Measurements from ENCODE around the gene SKIDA1. TPM values are rescaled to one million over a fixed set of nuclear protein-coding genes. Genes with fewer than 3 reads are reported as not detected.

The SKIDA1 gene
- total and polyA plus RNA-seq, 2 of the 4 experiments (the other 2 are of a cell fraction) = 0.36 to 0.72 TPM

GRCh38 chr10:21526860-21527597 is 1.5 kb upstream of the SKIDA1 start:
- Histone ChIP-seq H2BK5ac (ENCODE audit: low read depth, low read length, poor library complexity, severe bottlenecking) (peak overlapping the region; percentile 93), H3K36me3 (ENCODE audit: control insufficient read depth, insufficient read depth, low read length) (no peaks in the 10 kb centered on the region), H2BK120ac (ENCODE audit: low read depth, low read length) (peak overlapping the region; percentile 68), H4K20me1 (ENCODE audit: insufficient read depth, low read length) (no peaks in the 10 kb centered on the region), H3K4me1 (ENCODE audit: control insufficient read depth, insufficient read depth, low read length) (peaks cover 3% of the 10 kb centered on the region; the same call in 1 of the 2 replicates), H2AK9ac (replicated peaks; ENCODE audit: low read depth, low read length, poor library complexity) (peak overlapping the region; percentile 91), H3K14ac (replicated peaks; ENCODE audit: low read depth, low read length) (peak overlapping the region; percentile 95), H3K4ac (ENCODE audit: low read depth, low read length) (peak overlapping the region; percentile 97), H3K23ac (ENCODE audit: low read depth, low read length) (peak overlapping the region; percentile 94), H4K91ac (ENCODE audit: insufficient read depth, low read depth, low read length) (peak overlapping the region; percentile 87), H3K9me3 (ENCODE audit: control insufficient read depth, insufficient read depth, low read length) (no peaks in the 10 kb centered on the region), H3K27me3 (ENCODE audit: control insufficient read depth, insufficient read depth, low read length) (no peaks in the 10 kb centered on the region), H2AFZ (replicated peaks; ENCODE audit: low read length, poor library complexity) (peak overlapping the region; percentile 91), H4K5ac (ENCODE audit: low read depth, low read length) (peak overlapping the region; percentile 46), H2AK5ac (ENCODE audit: low read depth, low read length) (peak overlapping the region; percentile 67; the same call in 1 of the 2 replicates), H3K9me1 (ENCODE audit: insufficient read depth, low read length) (0 out of 2 replicates have a peak, but pooled peaks cover 3% of the 10 kb centered on the region), H3K79me1 (ENCODE audit: low read depth in 1 of 2, low read length in 2 of 2) (peaks cover 2 to 3% of the 10 kb centered on the region in 2 experiments; a peak in 2 of 4 replicates), H2BK20ac (ENCODE audit: low read depth, low read length) (no peak overlapping the region), H3K4me3 (ENCODE audit: insufficient read depth, low read depth, low read length) (peak overlapping the region; percentile 55), H3K56ac (ENCODE audit: extremely low read depth, insufficient read depth, low read length) (peak overlapping the region; percentile 99), H3K9ac (ENCODE audit: low read depth, low read length) (peak overlapping the region; percentile 93), H4K8ac (ENCODE audit: low read depth in 2 of 2, low read length in 2 of 2) (peak overlapping the region; percentile 83 to 91), H3K27ac (ENCODE audit: insufficient read depth, low read length) (peak overlapping the region; percentile 98), H3K4me2 (ENCODE audit: low read depth, low read length) (peak overlapping the region; percentile 98), H2BK15ac (ENCODE audit: low read depth, low read length) (peak overlapping the region; percentile 74; the same call in 1 of the 3 replicates), H3K18ac (ENCODE audit: low read depth, low read length) (peak overlapping the region; percentile 80)
- TF ChIP-seq, protein P1, sequence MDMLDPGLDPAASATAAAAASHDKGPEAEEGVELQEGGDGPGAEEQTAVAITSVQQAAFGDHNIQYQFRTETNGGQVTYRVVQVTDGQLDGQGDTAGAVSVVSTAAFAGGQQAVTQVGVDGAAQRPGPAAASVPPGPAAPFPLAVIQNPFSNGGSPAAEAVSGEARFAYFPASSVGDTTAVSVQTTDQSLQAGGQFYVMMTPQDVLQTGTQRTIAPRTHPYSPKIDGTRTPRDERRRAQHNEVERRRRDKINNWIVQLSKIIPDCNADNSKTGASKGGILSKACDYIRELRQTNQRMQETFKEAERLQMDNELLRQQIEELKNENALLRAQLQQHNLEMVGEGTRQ (IDR thresholded peaks at IDR 0.05; ENCODE audit: low read depth, low read length) = no peak
- TF ChIP-seq, protein P2, sequence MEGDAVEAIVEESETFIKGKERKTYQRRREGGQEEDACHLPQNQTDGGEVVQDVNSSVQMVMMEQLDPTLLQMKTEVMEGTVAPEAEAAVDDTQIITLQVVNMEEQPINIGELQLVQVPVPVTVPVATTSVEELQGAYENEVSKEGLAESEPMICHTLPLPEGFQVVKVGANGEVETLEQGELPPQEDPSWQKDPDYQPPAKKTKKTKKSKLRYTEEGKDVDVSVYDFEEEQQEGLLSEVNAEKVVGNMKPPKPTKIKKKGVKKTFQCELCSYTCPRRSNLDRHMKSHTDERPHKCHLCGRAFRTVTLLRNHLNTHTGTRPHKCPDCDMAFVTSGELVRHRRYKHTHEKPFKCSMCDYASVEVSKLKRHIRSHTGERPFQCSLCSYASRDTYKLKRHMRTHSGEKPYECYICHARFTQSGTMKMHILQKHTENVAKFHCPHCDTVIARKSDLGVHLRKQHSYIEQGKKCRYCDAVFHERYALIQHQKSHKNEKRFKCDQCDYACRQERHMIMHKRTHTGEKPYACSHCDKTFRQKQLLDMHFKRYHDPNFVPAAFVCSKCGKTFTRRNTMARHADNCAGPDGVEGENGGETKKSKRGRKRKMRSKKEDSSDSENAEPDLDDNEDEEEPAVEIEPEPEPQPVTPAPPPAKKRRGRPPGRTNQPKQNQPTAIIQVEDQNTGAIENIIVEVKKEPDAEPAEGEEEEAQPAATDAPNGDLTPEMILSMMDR (conservative IDR thresholded peaks at IDR 0.05; ENCODE audit: low read depth, low read length) = no peak
- peak; percentile 42; the same call in 1 of the 2 replicates for TF ChIP-seq MAZ (IDR thresholded peaks at IDR 0.05; ENCODE audit: borderline replicate concordance, low read depth, low read length)
- peak; percentile 44; the same call in 1 of the 2 replicates for TF ChIP-seq MXI1 (IDR thresholded peaks at IDR 0.05; ENCODE audit: borderline replicate concordance, low read depth, low read length)
- dilution Hi-C loops (cut with HindIII; ENCODE audit: low sequenced_read_pairs, unreplicated experiment) = no loop called here
- no TSS peak for BruUV-seq (replicated peaks)
- ATAC-seq (ENCODE audit: low read depth) = peak; percentile 31
- POLR2A ChIA-PET (ENCODE audit: unreplicated experiment) = interaction anchor here (0.6 to 0.7 kb wide), 2 partner anchors 65 to 800 kb away, joined by 4 to 12 read pairs; no protein-coding TSS in a partner anchor
- in situ Hi-C loops (cut with MboI; ENCODE audit: low sequenced_read_pairs) = no loop called here
- DNase-seq = peak; percentile 58
- WGBS, 2 experiments (ENCODE audit: extremely low coverage in 2 of 2, insufficient read length in 1 of 2) = 0% methylated on average over 12 of the region's 68 CpGs; no CpG with 5 or more reads in 1 of the 2 experiments
- CTCF ChIA-PET = interaction anchor here (0.7 to 1.3 kb wide), 2 partner anchors 119 to 206 kb away, joined by 3 to 4 read pairs; no protein-coding TSS in a partner anchor
- intact Hi-C loops (cut with micrococcal nuclease) = loop anchor here (1.0 to 10.0 kb wide), 3 partner anchors 7 to 428 kb away; partner anchors contain the start of gene MLLT10
